HG03060 (cell line): ENCODE data around the gene F11R.
A peak's percentile ranks its signal among the peaks of the same experiment; 100 is the strongest.
"Not testable (repeated sequence)": the region's sequence is repeated elsewhere in the genome, so short reads cannot be mapped to it uniquely, and the experiment has no call there.

Experiments
- ATAC-seq: cut with Tn5 transposase; IDR thresholded peaks from one replicate; pipeline ENCODE4 v1.9.1; 2021; ENCODE audit warnings: low read depth, moderate number of reproducible peaks; ENCODE audit not compliant: unreplicated experiment

The F11R gene

GRCh38 chr1:161017181-161017580 lies 3.8 kb downstream of the F11R start:
- ATAC-seq = not testable (repeated sequence)

- not testable (repeated sequence) for ATAC-seq
These were observed 4.3 kb downstream of the F11R start for GRCh38 chr1:161016683-161017082.

- ATAC-seq = peak; percentile 58
These were observed 7.3 kb downstream of the F11R start for GRCh38 chr1:161013488-161014230.

DNA sequence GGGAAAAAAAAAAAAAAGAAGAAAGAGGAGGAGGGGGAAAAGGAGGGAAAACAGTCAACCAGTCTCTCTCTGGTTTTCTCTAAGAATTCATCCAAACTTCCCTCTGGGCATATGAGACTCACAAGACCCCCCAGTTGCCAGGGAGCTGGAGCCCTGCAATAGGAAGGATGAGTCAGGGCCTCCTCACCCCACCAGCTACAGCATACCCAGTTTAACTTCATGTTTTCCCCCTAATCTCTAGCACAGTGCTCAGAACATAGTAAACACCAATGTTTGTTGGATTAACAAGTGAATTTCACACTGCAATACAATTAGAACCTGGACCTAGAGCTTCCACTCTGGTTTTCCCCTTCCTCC lies 7.8 kb downstream of the F11R start:
- peak; percentile 11 for ATAC-seq

DNA sequence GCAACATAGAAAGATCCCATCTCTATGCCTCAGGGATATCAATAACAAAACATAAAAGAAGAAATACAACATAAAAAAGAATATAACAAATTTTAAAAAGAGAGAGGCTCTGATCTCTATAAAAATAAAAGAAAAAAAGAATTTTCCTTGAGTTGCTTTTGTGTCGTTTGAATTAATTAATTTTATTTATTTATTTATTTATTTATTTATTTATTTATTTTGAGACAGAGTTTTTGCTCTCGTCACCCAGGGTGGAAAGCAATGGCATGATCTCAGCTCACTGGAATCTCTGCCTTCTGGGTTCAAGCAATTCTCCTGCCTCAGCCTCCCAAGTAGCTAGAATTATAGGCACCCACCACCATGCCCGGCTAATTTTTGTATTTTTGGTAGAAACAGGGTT lies 8.5 kb downstream of the F11R start:
- no peak for ATAC-seq

DNA sequence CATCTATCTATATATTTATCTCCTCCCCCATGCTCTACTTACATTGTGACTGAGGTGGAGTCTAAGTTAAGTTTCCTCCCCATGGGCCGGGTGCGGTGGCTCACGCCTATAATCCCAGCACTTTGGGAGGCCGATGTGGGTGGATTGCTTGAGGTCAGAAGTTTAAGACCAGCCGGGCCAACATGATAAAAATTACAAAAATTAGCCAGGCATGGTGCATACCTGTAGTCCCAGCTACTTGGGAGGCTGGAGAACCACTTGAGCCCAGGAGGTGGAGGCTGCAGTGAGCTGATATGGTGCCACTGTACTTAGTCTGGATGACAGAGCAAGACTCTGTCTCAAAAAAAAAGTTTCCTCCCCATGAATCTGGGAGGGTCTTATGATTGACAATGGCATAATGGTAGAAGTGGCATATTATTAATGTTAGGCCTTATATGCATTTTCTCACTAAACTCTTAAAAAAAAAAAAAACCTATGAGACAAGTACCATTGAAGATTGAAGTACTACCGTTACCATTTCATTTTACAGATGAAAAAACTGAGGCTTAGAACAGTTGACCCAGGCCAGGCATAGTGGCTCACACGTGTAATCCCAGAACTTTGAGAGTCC lies 11.2 kb downstream of the F11R start:
- ATAC-seq = no peak

GRCh38 chr1:161008869-161009510 lies 12.0 kb downstream of the F11R start:
- no peak for ATAC-seq

GRCh38 chr1:161007369-161007768 lies 13.6 kb downstream of the F11R start:
- ATAC-seq = no peak

DNA sequence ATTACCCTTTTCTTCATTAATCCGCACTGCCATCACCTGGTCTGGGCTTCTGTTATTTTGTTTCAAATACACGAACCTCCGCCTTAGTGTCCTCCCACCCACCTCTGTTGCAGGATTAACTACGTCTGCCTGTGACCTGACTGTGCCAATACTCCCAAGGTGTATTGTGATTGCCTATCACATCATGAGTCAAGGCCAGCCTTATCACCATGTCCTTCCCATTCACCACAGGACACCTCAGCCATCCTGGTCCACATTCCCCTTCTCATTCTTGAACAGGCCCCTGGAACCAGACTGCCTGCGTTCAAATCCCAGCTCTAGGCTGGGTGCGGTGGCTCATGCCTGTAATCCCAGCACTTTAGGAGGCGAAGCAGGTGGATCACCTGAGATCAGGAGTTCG lies 14.4 kb downstream of the F11R start:
- ATAC-seq = no peak

DNA sequence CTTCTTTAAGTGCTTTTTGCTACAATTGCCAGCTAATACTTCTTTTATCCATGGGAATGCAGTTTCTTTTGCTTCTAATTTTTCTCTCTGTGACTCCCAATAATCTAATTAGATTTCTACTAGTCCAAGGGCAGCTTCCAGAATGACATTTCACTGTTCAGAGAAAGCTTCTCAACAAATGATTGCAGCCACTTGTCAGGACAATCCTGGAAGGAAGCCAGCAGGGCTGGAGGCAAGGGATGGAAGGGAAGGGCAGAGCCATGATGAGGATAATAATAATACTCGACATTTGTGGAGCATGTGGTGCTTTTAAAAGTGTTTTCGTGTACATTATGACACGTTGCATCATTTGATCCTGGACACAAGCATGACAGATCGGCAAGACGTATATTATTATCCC lies 19.4 kb downstream of the F11R start:
- no peak for ATAC-seq

GRCh38 chr1:161000736-161001480 lies 20.0 kb downstream of the F11R start:
- ATAC-seq = no peak

- no peak for ATAC-seq
These were observed 21.6 kb downstream of the F11R start for GRCh38 chr1:160999376-160999775.

GRCh38 chr1:160997323-160998038 lies 23.5 kb downstream of the F11R start:
- ATAC-seq = no peak

DNA sequence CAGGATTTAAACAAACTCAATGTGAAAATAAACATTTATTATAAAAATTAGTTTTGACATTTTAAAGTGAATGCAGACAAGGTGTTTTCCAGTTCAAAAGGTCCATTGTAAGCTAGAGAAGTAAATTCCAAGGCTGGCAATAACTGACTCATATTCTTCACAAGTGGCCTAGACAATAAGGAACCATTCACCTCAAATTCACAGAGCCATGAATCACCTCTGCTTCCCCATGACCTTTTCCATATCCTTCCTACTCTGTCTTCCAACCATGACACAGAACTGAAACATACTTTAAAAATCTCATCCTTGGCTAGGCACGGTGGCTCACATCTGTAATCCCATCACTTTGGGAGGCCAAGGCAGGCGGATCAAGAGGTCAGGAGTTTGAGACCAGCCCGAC lies 24.8 kb downstream of the F11R start:
- no peak for ATAC-seq

DNA sequence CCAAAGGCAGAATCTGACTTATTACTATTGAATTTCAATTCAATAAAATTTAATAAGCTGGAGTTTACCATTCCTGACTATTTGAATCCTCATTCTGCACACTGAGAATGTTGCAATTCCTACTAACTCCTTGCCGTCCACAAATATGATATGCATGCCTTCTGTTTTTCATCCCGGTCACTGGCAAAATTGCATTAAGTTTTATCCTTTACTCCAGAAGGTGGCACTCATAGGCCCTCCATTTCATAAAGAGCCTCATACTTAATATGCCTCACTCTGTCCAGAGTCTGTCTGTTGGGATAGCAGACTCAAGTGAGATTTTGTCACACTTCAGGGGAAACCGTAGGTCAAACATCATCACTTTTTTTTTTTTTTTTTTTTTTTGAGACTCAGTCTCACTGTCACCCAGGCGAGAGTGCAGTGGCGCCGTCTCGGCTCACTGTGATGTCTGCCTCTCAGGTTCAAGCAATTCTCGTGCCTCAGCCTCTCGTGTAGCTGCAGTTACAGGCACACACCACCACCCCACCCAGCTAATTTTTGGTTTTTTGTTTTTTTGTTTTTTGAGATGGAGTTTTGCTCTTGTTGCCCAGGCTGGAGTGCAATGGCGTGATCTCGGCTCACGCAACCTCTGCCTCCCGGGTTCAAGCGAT lies 27.3 kb downstream of the F11R start:
- ATAC-seq = no peak

DNA sequence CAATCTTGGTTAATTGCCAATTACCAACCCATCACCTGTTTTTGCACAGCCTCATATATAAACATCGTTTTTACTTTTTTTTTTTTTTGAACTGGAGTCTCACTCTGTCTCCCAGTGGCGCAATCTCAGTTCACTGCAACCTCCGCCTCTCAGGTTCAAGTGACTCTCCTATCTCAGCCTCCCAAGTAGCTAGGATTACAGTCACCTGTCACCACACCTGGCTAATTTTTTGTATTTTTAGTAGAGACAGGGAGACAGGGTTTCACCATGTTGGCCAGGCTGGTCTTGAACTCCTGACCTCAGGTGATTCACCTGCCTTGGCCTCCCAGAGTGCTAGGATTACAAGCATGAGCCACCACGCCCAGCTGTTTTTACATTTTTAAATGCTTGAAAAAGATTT lies 28.9 kb downstream of the F11R start:
- ATAC-seq = not testable (repeated sequence)

DNA sequence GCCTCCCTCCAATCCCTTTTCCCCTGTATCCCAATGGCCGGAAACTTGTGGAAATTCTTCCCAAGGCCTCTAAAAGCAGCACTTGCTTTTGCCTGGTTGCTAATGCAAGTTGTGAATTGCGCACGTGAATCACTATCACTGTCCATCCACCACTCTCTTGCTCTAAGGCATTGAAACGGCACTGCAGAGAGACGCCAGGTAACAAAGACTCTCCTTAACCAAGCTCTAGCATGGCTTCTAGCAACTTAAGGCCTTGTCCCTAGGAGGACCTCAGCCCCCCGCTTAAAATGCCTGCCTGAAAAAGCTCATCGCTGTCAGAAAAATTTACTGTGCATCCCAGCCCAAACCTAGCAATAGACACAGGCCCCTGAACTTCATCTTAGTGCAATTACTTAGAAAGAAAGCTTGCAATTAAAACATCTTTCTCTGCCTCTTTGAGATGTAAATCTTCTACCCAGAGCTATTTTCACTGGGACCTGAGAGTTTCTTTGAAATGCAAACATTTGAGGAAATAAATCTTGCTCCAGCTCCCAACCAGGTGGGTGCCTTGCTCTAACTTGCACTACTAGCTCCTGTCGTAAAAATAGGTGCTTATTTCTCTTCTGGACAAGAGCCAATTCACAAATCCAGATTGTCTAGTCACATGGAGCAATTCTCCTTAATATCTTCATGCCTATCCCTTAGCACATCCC lies 33.4 kb downstream of the F11R start:
- ATAC-seq = no peak

DNA sequence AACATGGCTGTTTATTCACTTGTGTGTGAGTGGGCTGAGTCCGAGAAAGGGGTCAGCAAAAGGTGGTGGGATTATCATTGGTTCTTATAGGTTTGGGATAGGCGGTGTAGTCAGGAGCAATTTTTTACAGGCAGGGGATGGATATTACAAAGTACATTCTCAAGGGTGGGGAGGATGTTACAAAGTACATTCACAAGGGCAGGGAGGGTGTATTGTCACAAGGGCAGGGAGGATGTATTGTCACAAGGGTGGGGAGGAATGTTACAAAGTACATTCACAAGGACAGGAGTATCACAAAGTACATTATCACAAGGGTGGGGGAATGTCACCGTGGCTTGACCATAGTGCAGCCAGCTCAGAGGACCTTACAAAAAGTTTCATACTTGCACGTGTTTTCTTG lies 35.2 kb downstream of the F11R start:
- no peak for ATAC-seq

- ATAC-seq = no peak
These were observed 39.2 kb downstream of the F11R start for GRCh38 chr1:160981584-160982411.
